DMS79 treated with DMSO at 0.1 percent for 48 hours (cell line): Measurements from ENCODE around the gene ACTG1.
A peak's percentile ranks its signal among the peaks of the same experiment; 100 is the strongest.

Experiments used
- DNase-seq: peaks from one replicate; lab custom pipeline; 2025; lab: John Stamatoyannopoulos, UW

Gene ACTG1

GRCh38 chr17:81512562-81513371, at the start of gene ACTG1:
ACTG1 (minus strand) TSS chr17:81512799; CDS start chr17:81512354, 445 bp downstream.
- peak; percentile 54 for DNase-seq

GRCh38 chr17:81561494-81561885, 48.9 kb upstream of the ACTG1 start:
- DNase-seq: no peak

- DNase-seq: no peak
These were observed 46.6 kb upstream of the ACTG1 start for GRCh38 chr17:81558941-81559806.

GRCh38 chr17:81558115-81558468, 45.5 kb upstream of the ACTG1 start:
- no peak for DNase-seq

DNA sequence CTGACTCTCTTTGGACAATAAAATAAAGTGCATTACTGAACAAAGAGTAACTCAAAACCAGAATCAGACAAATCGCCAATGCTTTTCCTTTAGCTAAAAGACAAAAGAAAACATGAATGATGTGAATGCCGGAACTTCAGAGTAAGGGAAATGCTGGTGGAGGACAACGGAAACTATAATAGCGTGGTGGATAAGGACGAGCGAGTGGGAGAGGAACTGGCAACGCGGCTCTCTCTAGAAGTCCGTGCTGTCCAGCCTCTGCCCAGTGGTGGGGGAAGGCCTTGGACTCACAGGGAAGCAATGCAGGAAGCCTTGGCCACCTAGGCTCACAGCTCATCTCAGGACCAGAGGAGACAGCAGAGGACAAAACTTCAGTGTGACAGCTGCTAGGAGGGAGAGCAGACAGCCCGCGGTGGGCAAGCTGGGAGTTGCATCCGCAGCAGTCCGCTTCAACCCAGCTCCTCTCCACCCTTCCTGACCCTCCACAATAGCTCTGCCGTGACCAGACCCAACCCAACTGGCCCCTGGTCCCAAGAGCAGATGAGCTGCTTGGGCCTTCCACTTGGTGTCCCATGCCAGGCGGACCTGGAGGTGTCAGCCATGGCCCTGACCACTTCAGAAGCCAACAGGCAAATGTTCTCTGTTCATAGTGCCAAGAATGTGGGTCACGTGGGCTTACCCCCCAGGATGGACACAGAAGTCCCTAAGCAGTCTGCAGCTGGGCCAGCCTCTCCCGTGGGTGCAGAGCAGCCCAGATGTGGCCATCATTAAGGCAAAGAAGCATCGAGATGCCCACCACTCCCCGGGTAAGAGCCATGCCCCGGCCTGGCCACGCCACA, 44.9 kb upstream of the ACTG1 start:
- DNase-seq: no peak

- no peak for DNase-seq
These were observed 44.3 kb upstream of the ACTG1 start for GRCh38 chr17:81556863-81557262.

GRCh38 chr17:81556175-81556691, 43.6 kb upstream of the ACTG1 start:
- DNase-seq: no peak

DNA sequence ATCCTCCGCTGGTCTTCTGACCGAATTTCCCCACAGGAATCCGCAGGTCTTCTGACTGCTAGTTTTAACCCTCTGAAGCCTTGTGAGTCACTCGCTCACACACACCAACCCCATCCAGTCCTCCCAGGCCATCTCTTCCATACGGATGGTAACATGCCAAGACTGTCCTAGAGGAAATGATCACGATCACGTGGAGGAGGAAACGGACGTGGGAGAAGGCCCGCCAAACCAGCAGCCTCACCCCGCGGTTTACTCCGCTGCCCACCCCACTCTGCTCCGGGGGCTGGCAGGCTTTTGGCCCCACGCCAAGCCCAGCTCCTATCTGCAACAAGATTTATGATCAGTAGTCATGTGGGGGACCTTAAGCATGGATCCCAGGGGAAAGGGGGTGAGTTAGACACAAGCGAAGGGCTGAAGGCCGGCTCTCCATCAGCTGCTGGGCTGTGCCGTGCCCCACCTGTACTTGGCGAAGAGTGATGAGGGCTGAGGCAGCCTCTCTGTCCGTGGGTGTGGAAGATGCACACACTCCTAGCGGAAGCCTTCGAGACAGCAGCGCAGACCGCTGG, 41.1 kb upstream of the ACTG1 start:
- DNase-seq: peak; percentile 67

GRCh38 chr17:81553018-81553615, 40.5 kb upstream of the ACTG1 start:
- DNase-seq: peak; percentile 51

GRCh38 chr17:81552244-81553017, 39.8 kb upstream of the ACTG1 start, which contains the start of gene FAAP100:
FAAP100 (minus strand) TSS chr17:81552353; CDS start chr17:81552330, 23 bp downstream.
- peak; percentile 10 for DNase-seq

DNA sequence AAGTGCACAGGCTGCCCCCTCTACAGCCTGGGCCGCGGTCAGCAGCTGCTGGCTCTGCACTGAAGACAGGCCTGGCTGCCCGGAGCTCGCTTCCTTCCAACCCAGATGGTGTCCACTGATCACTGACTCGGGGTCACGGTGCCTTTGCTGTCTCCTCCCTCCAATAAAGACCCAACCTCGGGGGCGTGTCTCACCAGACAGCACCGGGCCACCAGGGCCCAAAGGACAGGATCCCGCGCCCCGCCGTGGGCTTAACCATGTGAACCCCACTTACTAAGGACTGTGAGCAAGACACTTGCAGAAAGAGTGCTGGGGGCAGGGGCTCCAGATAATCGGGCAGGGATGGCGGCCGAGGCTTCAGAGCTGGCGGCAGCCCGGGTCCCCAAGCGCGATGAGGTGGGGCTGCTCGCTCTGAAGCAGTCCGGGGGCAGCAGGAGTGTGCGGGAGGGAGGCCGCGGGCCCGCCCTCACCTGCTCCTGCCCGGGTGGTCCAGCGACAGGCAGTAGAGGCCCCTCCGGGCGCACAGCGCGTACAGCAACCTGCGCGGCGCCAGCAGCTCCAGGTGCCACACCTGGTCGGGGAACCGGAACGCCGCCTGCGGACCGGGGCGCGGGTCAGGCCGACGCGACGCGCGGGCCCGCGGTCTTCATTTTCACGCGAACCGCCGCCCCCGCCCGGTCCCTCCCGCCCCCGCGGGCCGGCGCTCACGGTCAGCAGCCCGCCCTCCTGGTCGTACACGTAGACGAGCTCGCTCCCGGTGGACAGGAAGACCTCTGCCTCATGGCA, 39.1 kb upstream of the ACTG1 start:
- no peak for DNase-seq

- DNase-seq: no peak
These were observed 38.3 kb upstream of the ACTG1 start for GRCh38 chr17:81550830-81551457.

DNA sequence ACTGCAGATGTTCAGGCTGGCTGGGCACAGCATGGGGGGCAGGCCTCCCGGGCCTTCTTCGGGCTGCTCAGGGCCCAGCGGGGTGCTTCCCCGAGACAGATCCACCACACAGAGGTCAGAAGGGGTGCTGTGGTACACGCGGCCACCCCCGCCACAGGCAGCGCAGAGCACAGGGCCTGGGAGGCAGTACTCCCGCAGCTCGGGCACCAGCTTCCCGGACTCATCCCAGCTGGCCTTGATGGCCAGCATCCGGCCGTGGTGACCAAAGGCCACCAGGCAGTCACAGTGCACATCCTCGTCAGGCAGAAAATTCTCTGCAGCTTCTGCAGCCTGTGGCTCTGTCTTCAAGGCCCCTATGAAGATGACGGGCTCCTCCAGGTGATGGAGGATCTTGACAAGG, 37.7 kb upstream of the ACTG1 start:
- no peak for DNase-seq

- no peak for DNase-seq
These were observed 37.2 kb upstream of the ACTG1 start for GRCh38 chr17:81549826-81550225.

DNA sequence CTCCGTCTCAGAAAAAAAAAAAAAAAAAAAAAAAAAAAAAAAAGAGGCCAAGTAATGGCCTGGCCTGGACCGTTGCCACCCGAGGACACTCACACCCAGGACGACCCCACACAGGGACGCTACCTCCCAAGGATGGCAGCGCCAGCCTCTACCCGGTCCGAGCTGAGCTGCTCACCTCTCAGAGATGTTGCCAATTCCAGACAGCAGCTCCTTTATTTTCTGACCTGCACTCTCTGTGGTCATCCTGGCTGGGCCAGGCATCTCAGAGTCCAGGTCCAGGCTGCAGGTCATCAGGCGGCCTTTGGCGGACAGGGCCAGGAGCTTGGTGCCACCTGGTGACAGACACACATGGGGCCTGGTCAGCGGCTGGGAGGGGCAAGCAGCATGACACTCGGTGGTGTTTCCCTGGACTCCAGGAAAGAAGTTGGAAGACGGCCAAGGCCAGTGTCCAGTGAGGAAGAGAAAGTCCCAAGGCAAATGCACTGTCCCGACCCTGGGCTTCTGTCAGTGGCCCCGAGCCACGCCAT, 36.5 kb upstream of the ACTG1 start:
- no peak for DNase-seq

- DNase-seq: no peak
These were observed 35.0 kb upstream of the ACTG1 start for GRCh38 chr17:81547614-81547982.

- DNase-seq: no peak
These were observed 34.5 kb upstream of the ACTG1 start for GRCh38 chr17:81546906-81547613.
